NCI-H1105 (cell line): Measurements from ENCODE around the gene TSPAN17.

Experiments used
- DNase-seq: peaks from one replicate; lab custom pipeline; 2025; lab: John Stamatoyannopoulos, UW

Gene TSPAN17

GRCh38 chr5:176621661-176622079, 25.6 kb upstream of the TSPAN17 start:
- DNase-seq = no peak

- DNase-seq = no peak
Observed at GRCh38 chr5:176624142-176624541, 23.1 kb upstream of the TSPAN17 start.

GRCh38 chr5:176624938-176625337, 22.3 kb upstream of the TSPAN17 start:
- no peak for DNase-seq

- DNase-seq = no peak
Observed at GRCh38 chr5:176625512-176625911, 21.8 kb upstream of the TSPAN17 start.

- no peak for DNase-seq
Observed at GRCh38 chr5:176625966-176626875, 21.1 kb upstream of the TSPAN17 start.

- DNase-seq = no peak
Observed at GRCh38 chr5:176626876-176627236, 20.4 kb upstream of the TSPAN17 start.

GRCh38 chr5:176627582-176627981, 19.7 kb upstream of the TSPAN17 start:
- DNase-seq = no peak

- no peak for DNase-seq
Observed at GRCh38 chr5:176628406-176629228, 18.7 kb upstream of the TSPAN17 start.

GRCh38 chr5:176629317-176629852, 17.9 kb upstream of the TSPAN17 start:
- DNase-seq = no peak

- peak; percentile 36 for DNase-seq
Observed at GRCh38 chr5:176629853-176630680, 17.2 kb upstream of the TSPAN17 start, which contains the start of the genes EIF4E1B and SNCB. EIF4E1B (plus strand) TSS chr5:176630675; CDS start chr5:176642788, 12,113 bp downstream. SNCB (minus strand) TSS chr5:176630534; CDS start chr5:176629654, 880 bp downstream.

- no peak for DNase-seq
Observed at GRCh38 chr5:176630681-176631222, 16.5 kb upstream of the TSPAN17 start.

GRCh38 chr5:176631383-176632200, 15.7 kb upstream of the TSPAN17 start:
- DNase-seq = no peak

- no peak for DNase-seq
Observed at GRCh38 chr5:176632745-176633144, 14.5 kb upstream of the TSPAN17 start.

- no peak for DNase-seq
Observed at GRCh38 chr5:176633598-176633997, 13.7 kb upstream of the TSPAN17 start.

GRCh38 chr5:176636426-176636825, 10.9 kb upstream of the TSPAN17 start:
- DNase-seq = no peak

GRCh38 chr5:176637556-176637955, 9.7 kb upstream of the TSPAN17 start:
- DNase-seq = no peak

GRCh38 chr5:176638437-176638836, 8.8 kb upstream of the TSPAN17 start:
- no peak for DNase-seq

GRCh38 chr5:176639208-176639607, 8.1 kb upstream of the TSPAN17 start:
- no peak for DNase-seq

GRCh38 chr5:176639981-176640380, 7.3 kb upstream of the TSPAN17 start:
- no peak for DNase-seq

GRCh38 chr5:176640616-176641015, 6.7 kb upstream of the TSPAN17 start:
- no peak for DNase-seq
